Measurements from ENCODE around the gene ADAT2. TPM values are rescaled to one million over a fixed set of nuclear protein-coding genes. Genes with fewer than 3 reads are reported as not detected.

Gene ADAT2
- total and polyA plus RNA-seq, 8 donors = 8.8 to 38.9 (median 32.2) TPM

DNA sequence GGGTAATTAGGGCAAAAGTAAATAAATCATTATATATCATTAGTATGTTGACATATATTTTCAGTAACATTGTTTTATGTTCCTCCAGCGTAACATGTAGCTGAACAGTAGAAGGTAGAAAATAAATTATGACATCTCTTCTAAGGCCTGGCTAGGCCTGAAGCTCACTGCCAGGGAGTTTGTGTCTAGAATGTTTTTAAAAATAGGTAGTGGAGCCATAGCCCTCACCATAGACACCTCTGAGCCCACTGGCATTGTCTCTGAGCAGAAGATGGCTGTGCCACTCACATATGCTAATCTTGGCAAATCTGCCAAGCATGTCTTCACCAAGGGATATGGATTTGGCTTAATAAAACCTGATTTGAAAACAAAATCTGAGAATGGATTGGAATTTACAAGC, 39.7 kb upstream of the ADAT2 start:
- no peaks in the 10 kb centered on the region for H3K9me3 ChIP-seq
- H3K27me3 ChIP-seq = no peaks in the 10 kb centered on the region
- no peak for ATAC-seq
- no peak overlapping the region for H3K4me3 ChIP-seq
- DNase-seq = no peak
- no peaks in the 10 kb centered on the region for H3K4me1 ChIP-seq
- H3K36me3 ChIP-seq = peaks cover 0 to 32% of the 10 kb centered on the region in 2 donors
- TF ChIP-seq CTCF (IDR thresholded peaks at IDR 0.05) = no peak
- intact Hi-C loops (cut with DNase I) = no loop called here
- H3K27ac ChIP-seq = no peak overlapping the region

- DNase-seq (no peak), ATAC-seq (no peak)
- Histone ChIP-seq H3K4me1 (no peaks in the 10 kb centered on the region), H3K4me3 (no peak overlapping the region), H3K36me3 (peaks cover 0 to 5% of the 10 kb centered on the region in 2 donors), H3K27me3 (no peaks in the 10 kb centered on the region), H3K27ac (no peak overlapping the region), H3K9me3 (no peaks in the 10 kb centered on the region)
- TF ChIP-seq CTCF (IDR thresholded peaks at IDR 0.05) = no peak
- intact Hi-C loops (cut with DNase I) = no loop called here
Measured at GRCh38 chr6:143486752-143487151, 36.3 kb upstream of the ADAT2 start.

- no peak overlapping the region for H3K27ac ChIP-seq
- no peak for ATAC-seq
- no peaks in the 10 kb centered on the region for H3K27me3 ChIP-seq
- H3K4me3 ChIP-seq = no peak overlapping the region
- H3K9me3 ChIP-seq = no peaks in the 10 kb centered on the region
- no peak for TF ChIP-seq CTCF (IDR thresholded peaks at IDR 0.05)
- no peaks in the 10 kb centered on the region for H3K4me1 ChIP-seq
- intact Hi-C loops (cut with DNase I) = no loop called here
- DNase-seq = no peak
- peaks cover 0 to 5% of the 10 kb centered on the region in 2 donors for H3K36me3 ChIP-seq
Measured at GRCh38 chr6:143485967-143486366, 35.5 kb upstream of the ADAT2 start.

DNA sequence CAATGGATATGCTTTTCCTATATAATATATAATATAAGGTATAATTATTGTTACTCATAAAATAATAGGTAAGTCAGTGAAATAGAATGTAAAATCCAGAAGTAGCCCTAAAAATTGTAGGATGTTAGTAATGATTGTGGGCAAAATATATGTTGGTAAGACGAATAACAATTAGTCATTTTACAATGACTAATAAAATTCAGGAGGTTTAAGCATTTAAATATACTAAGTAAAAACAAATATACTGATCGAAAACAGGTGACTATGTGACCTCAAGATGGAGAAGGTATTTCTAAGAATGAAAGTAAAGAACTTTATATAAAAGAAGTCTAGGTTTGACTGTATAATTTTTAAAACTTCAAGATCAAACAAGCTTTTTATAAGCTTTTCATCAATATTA, 32.1 kb upstream of the ADAT2 start:
- no peak for ATAC-seq
- no peak overlapping the region for H3K4me3 ChIP-seq
- TF ChIP-seq CTCF (IDR thresholded peaks at IDR 0.05) = no peak
- H3K36me3 ChIP-seq = no peaks in the 10 kb centered on the region
- no peaks in the 10 kb centered on the region for H3K4me1 ChIP-seq
- no peak for DNase-seq
- H3K9me3 ChIP-seq = no peaks in the 10 kb centered on the region
- intact Hi-C loops (cut with DNase I) = no loop called here
- H3K27me3 ChIP-seq = no peaks in the 10 kb centered on the region
- H3K27ac ChIP-seq = no peak overlapping the region

DNA sequence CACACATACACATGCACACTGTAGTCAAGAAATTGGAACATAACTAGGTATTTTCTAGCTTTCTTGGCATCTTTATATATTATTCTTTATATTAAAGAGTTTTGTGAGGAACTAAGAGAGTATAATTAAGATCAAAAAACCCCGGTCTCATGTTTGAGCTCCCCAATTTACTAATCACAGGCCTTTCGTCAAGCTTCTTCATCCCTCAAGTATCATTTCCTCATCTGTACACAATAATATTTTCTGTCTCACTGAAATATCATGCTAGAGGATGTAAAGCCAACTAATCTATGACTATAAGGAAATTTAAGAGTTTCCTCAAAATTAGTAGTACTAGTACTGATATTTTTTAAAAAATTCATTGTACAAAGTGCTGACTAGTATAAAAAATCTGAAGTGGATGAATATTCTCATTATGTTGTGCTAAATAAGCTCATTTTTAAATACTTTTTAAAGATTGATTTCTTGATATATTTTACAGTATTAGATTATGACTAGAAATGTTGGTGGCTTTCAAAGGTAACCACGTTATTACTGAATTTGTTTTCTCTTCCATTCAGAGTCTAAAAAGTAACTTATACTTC, 28.1 kb upstream of the ADAT2 start:
- no peaks in the 10 kb centered on the region for H3K4me1 ChIP-seq
- TF ChIP-seq CTCF (IDR thresholded peaks at IDR 0.05) = no peak
- no peak overlapping the region for H3K27ac ChIP-seq
- no peak overlapping the region for H3K4me3 ChIP-seq
- no peaks in the 10 kb centered on the region for H3K9me3 ChIP-seq
- H3K27me3 ChIP-seq = no peaks in the 10 kb centered on the region
- H3K36me3 ChIP-seq = peaks cover 0 to 14% of the 10 kb centered on the region in 2 donors
- ATAC-seq (no peak), DNase-seq (no peak)
- intact Hi-C loops (cut with DNase I) = no loop called here

Measured in left lung (tissue), 10 donors.